Activated T-cell treated with anti-CD3 and anti-CD28 coated beads for 24 hours (primary cell): ENCODE results near the gene EML6.

Experiments
- DNase-seq: peaks from one replicate; pipeline ENCODE4 v3.0.0-alpha.2; 2020; ENCODE audit warnings: low read depth

The EML6 gene

DNA sequence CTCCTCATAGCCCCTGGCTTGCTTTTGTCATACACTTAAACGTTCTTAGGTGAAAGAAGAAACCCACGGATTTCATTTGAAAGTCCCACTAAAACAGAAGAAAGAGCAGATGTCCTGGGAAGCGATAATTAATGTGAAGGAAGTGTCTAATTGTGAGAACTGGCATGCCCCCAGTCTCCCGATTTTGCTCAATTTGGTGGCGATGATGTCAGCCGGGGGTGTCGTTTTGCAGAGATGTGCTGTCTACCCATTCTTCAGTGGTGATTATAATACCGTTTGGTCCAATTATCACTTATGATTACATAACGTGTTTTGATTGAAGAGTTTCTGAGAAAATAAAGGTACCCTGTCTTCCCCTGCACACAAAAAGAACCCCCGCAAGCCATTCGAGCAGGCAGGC lies 223.7 kb downstream of the EML6 start:
- DNase-seq = no peak

DNA sequence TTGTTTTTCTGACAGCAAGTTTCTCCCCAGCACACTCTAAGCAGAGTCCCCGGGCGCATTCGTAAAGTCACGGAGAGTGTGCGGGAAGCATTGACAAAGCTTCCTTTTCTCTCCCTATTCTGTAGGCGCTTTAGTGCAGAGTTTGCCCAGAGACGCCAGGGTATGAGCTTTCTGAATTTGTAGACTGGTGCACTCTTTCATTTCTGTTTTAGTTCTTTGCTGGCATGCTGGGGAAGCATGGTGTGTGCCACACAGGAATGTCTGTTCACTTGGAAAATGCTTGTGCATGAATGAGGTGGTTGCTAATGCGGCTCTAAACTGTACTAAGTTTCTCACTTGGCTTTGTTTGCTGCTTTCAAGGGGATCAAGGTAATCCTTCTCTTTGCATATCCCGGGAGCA lies 224.2 kb downstream of the EML6 start:
- no peak for DNase-seq

- DNase-seq = no peak
These were observed 224.7 kb downstream of the EML6 start for GRCh38 chr2:54948120-54948519.

- DNase-seq = no peak
These were observed 226.0 kb downstream of the EML6 start for GRCh38 chr2:54949431-54949830.

GRCh38 chr2:54950811-54951210 lies 227.3 kb downstream of the EML6 start:
- no peak for DNase-seq

GRCh38 chr2:54952425-54952824 lies 229.0 kb downstream of the EML6 start:
- no peak for DNase-seq

- no peak for DNase-seq
These were observed 229.6 kb downstream of the EML6 start for GRCh38 chr2:54952978-54953456.

DNA sequence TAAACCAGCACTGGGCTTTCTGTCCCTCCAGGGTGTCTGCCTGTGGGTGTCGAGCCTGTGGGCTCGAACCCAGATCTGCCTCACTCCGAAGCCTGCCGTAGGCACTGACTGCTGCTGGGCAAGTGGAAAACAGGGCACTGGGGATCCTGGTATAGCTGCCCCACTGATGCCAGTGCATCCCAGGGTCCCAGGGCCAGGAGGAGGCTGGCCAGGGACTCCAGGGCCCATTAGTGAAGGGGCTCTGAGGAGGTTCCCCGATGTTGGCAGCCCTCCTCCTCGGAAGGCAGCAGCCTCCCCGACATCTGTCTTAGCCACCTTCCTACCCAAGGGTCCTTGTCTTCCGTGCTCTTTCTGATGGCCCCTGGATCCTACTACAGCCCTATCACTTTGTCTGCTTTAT lies 230.7 kb downstream of the EML6 start:
- DNase-seq = no peak

- DNase-seq = no peak
These were observed 231.4 kb downstream of the EML6 start for GRCh38 chr2:54954705-54955357.

DNA sequence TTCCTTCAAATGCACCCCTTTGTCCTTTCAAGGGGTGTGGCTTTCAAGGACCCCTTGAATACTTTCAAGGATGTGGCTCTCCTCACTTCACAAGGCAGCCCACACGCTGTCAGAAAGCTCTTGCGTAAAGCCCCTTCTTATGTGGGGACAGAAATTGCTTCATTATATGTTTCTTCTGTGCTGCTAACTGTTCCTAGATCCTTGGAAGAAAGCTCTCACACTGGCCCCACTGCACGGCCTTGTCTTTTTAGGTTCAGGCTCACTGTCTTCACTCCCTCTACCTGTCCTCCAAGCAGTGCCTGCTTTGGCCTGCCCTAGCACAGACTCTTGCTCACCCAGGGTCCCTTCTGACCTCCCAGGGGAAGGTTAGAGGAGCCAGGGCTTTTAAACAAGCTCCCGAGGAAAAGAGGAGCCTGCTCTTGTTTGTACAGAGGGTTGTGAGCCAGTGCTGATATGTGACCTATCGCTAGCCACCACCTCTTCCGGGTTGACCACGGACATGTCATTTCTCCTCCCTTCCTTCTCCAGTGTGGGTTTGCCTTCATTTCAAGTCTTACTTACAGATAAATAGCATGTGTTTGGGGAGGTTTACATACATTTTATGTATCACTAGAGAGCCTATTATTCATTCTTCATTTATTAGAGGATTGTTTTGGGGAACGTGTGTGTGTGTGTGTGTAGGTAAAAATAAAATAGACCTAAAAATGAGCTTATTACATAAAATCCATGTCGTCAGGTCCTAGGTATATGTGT lies 232.1 kb downstream of the EML6 start:
- no peak for DNase-seq

GRCh38 chr2:54956111-54956627 lies 232.7 kb downstream of the EML6 start:
- no peak for DNase-seq

DNA sequence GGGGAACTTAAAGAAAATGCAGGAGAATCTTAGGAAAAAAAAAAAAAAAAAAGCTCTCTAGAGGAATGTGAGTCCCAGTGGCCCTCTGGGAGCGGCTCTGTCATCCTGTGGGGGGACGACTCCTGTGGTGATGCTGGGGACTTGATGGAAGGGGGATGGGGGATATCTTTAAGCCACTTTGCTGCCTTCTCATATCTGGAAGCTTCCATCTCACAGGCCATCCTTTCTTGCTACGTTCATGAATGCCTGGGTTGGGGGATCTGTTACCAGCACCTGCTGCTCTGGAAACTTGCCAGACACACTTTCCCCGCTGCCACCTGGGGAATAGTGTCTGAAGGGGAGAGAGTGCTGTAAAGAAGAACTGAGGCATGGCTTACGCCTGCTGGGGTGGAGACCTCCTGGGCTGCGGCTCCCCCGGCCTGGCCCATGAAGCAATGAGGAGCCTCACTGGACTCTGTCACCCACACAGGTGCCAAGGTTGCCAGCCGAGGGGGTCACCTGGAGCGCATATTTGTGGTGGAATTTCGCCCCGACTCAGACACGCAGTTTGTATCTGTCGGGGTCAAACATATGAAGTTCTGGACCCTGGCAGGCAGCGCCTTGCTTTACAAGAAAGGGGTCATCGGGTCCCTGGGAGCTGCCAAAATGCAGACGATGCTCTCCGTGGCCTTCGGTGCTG lies 234.0 kb downstream of the EML6 start:
- DNase-seq = no peak

DNA sequence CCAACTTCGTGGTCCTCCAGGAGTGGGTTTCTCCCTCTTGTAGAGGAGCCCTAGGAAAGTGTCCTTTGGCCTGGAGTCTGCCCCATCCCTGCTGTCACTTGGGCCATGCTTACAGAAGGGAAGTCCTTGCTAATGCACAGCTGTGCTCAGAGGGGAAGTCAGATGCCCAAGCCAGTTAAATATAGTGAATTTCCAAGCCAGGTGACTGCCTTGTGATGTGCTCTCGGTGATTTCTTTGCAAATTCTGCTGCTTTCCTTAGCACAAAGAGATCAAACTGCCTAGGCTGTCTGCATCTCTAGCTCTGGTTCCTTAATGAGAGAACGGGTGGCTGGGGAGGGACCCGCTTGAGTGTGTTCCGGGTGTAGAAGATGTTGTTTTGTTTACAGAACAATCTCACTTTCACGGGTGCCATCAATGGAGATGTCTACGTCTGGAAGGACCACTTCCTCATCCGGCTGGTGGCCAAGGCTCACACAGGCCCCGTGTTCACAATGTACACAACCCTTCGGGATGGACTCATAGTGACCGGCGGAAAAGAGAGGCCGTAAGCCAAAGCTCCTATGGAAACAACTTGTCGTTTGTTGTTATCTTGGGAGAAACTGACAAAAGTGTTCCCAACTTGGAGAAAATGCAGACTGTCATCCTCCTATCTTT lies 235.4 kb downstream of the EML6 start:
- DNase-seq = no peak

DNA sequence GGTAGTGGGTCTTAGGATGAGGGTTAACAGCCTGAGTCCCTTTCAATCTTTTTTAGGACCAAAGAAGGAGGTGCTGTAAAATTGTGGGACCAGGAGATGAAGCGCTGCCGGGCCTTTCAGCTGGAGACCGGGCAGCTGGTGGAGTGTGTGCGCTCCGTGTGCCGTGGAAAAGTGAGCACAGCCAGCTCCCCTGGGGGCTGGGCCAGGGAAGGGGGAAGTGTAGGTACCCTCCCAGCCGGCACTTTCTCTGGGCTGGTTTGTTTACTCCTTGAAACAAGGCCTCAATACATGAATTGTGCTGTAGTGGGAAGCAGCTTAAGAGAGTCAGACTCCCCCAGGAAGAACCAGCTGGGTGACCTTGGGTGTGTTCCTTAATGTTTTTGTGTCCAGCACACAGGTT lies 236.7 kb downstream of the EML6 start:
- no peak for DNase-seq

DNA sequence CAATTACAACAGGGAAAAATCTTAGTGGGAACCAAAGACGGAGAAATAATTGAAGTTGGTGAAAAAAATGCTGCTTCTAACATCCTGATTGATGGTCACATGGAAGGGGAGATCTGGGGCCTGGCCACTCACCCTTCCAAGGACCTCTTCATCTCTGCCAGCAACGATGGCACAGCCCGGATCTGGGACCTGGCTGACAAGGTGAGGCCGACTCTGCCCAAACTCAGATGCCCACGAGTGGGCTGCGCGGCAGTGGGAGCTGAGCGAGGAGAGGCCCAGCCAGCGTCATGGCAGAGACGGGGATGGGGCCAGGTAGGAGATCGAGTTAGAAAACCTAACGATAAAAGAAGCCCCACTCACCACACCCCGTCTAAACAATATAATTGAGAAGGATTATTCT lies 239.0 kb downstream of the EML6 start:
- no peak for DNase-seq

DNA sequence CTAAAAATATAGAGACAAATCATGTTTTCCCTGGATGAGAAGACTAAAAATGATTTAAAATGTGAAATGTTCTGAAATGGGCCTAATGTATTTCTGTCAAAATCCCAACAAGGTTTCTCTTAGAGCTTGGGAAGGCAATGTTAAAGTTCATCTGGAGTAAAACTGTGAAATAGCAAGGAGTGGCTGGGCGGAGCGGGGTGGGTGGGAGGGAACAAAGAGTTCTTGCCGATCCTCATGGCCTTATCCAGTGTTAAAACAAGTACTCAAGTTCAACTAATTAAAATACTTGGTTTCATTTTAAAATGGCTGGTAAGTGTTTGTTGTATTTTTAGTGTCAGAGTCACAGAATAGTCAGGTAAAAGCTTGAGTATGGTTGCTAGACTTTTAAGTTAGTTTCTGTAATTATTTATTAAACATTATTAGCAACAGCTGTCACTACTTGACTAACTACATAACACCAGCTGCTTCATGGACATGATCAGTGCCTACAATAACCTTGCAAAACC lies 239.5 kb downstream of the EML6 start:
- DNase-seq = no peak

DNA sequence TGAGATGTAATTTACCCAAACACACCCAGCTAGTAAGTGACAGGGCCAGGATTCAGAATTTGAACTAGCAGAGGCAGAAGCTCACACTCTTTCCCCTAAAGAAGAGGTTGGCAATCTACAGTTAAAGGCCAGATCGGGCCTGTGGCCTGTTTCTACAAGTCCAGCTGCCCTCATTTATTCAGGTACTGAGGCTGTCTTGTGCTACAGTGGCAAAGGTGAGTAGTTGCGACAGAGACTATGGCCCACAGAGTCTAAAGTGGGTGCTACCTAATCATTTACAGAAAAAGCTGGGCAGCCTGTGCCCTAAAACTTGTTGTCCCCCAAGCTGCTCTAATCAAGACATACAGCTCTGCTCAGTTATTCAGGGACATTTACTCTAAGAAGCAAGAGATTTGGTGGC lies 240.0 kb downstream of the EML6 start:
- DNase-seq = no peak

- DNase-seq = no peak
These were observed 240.8 kb downstream of the EML6 start for GRCh38 chr2:54964271-54964670.

- no peak for DNase-seq
These were observed 241.4 kb downstream of the EML6 start for GRCh38 chr2:54964816-54965215.

GRCh38 chr2:54965425-54965824 lies 242.0 kb downstream of the EML6 start:
- no peak for DNase-seq

GRCh38 chr2:54966165-54966832 lies 242.8 kb downstream of the EML6 start:
- DNase-seq = no peak

DNA sequence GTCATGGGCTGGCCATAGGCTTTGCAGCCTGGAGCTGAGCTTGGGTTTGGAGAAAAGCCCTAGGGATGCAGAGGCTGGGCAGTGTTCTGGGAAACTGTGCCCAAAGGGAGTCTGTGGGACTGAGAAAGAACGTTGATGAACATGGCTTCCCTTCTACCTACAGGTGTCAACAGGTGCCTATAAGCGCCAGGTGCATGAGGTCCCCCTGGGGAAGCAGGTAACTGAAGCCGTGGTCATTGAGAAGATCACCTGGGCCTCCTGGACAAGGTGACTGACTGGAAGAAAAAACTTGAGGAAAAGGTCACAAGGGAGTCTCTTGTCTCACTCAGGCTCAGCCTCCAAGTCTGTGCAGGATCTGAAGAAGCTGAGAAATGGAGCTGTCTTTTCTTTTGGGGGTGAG lies 243.4 kb downstream of the EML6 start:
- DNase-seq = no peak
